GM21367 (cell line): ENCODE data around the gene PTH1R.

Experiments
- ATAC-seq: cut with Tn5 transposase; IDR thresholded peaks from one replicate; pipeline ENCODE4 v1.9.1; 2021; ENCODE audit not compliant: unreplicated experiment

PTH1R gene

DNA sequence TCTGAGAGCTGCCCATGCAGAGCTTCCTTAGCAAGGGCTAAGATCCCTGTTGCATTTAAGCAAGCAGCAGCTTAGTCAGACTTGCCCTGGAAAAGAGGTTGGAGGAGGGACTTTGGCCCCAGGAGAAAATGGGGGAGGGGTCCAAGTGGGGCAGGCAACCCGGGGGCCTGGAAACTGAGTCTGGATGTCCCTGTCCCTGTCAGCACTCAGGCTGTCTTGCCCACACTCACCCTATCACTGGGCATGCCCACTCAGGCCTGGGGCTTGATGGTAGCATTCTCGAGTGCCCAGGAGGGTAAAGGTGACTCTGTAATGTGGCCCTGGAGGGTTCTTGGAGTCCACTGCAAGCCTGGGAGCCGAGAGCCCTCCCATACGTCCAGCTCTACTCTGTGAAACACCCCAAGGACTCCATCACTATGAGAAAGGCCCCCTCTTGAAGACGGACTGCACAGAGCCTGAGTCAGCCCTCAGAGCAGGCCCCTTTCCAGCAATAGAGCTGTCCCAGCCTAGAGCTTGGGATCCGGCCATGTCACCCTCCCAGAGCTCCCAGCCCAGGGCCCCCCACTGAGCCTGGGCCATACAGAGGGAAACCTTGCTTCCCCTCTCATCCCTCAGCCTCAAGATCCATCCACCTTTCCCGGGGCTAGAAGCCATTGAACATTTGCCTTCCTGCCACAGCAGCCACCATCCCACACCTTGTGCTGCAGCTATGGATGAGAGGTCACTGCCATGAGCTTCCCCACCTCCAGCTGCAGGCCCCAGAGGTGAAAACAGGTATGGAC is 27.6 kb upstream of the PTH1R start:
- ATAC-seq = no peak

DNA sequence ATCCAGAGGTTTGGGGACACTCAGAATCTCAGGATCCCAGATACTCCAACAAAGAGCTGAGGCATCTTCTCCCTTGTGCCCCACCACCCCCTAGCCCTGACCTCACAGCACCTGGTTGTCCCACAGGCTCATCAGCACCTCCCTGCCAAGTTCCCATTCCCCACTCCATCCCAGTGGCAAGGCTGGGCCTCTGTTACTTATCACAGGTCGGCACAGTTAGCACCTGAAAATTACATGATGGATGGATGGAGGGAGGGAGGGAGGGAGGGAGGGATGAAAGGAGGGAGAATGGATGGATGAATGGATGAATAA is 27.1 kb upstream of the PTH1R start:
- no peak for ATAC-seq

DNA sequence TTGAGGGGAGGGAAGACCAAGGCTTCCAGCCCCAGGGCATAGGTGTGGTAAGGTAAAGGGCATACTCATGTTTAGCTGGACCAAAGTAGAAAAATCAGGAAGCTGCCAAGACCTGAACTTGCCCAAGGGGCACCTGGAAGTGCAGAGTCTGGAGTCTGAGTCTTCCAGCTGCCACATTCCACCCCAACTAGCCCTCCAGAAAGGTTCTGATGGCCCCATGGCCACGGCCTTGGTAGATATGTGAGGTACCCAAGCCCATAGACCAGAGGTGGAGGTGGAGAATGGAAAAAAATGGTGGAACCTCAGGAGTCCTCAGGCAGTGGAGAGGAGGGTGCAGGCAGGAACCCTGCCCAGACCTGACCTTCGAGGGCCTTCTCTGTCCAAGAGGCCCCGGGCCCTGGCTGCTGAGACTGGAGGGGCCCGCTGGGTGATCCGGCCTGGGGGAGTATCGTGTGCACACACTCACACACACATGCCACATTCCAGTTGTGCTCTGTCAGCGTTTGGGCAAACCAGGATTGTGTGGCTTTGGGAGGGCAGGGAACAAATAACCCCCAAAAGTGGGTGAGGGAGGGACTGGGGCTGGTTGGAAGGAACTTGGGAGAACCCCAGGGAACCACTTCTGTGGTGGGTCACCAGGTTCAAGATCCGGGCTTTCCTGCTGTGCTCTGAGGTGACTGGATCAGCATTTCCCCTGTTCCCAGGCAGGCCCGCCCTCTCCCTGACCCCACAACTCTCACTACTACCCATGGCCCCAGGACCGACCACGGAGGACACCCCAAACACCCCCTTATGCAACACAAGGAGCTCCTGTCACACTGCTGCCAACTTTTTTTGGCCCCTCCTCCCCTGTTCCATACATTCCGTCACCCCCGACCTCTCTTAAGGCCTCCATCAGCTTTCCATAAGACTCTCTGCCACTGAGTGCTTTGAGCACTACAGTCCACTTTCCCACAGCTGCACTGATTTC is 25.9 kb upstream of the PTH1R start:
- ATAC-seq = no peak

DNA sequence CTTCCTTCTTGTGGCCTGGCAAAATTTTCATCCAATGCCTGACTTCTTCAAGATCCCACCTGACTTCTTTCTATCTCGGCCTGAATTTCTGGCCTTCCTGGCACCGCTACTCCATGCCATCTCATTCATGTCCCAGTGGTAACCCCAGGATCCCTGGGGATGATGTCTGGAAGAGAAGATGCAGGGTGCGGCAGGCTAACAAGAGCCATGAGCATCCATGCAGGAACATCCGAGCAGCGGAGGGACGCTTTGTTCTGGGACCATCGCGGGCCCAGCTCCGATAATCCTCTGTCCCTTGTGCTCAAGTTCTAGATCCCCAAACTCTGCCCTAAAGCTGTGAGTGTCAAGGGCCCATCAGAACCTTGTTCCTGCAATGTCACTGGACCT is 25.2 kb upstream of the PTH1R start:
- no peak for ATAC-seq

DNA sequence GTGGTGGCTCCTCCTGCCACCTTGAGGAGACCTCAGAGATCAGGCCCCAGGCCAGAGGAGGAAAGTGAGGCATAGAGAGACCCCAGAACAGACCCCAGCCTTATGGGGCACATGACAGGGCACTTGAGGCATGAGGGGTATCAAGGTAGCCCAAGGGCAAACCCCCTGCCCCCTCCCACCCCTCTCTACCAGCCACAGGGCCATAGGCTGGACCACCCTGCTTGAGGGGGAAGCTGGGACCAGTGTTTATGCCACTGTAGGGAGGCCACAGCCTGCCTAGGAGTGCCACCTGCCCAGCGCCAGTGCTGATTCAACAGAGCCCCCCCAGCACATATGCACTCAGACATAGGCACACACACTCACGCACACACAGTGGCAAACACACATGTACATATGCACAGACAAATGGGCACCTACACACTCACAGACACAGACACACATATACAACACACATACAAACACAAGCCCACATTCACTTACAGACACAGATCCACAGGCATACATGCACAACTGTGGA is 24.6 kb upstream of the PTH1R start:
- ATAC-seq = no peak

DNA sequence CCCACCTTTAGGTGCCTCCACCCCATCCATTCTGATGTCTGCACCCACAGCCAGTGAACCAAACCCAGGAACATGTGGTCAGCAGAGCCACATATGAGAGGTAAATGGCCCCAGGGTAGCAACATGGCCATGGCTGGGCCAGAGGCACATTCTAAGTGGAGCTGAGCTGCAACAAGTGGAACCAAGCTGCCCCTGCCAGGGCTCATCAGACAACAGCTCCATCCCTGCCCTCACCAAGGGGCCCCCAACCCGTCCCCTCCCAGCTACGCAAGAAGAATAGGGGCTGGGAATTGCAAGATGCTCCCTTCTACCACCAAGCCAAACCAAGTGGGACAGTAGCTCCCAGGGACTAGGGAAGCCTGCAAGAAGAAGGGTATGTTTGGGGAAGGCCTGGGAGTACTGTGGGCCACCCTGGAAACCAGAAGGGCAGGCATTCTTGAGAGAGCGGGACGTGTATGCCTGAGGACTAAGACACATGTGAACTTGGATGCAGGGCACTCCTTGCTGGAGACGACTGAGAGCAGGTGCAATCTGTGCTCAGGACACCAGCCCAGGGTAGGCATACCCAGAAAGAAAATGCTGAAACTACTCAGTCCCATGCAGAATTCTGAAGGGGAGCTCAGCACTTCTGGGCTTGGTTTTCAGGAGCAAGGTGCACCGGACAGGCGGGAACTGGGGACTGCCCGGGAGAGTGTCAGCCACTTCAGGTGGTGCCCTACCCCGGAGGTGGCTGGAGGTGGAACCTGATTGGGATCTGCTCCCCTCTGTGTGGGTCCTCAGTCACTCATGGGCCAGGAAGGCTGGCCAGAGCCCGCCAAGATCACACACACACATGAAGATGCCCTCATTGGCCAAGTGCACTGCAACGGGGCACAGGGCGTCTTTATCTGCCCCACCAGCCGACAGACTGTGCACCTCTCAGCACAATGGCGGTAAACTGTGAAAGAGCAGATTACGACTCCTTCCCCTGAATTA is 23.8 kb upstream of the PTH1R start:
- ATAC-seq = no peak

DNA sequence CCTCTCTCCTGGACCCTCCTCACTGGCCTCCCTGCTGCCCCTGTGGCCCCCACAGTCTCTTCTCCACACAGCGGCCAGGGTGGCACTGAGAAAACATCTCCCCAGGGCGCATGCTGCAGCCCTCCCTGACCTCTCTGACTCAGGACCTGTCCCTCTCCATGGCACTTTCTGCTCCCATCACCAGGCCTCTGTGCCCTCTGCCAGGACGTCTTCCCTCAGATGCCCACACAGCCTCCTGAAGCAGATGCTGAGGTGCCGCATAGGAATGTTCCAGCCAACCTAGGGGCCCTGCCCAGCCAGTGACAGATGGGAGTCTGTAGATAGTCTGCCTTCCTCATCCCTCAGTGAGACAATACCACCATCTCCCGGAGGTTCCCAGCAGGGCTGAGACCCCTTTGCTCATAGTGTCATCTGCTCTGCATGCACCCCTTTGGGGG is 22.9 kb upstream of the PTH1R start:
- no peak for ATAC-seq

DNA sequence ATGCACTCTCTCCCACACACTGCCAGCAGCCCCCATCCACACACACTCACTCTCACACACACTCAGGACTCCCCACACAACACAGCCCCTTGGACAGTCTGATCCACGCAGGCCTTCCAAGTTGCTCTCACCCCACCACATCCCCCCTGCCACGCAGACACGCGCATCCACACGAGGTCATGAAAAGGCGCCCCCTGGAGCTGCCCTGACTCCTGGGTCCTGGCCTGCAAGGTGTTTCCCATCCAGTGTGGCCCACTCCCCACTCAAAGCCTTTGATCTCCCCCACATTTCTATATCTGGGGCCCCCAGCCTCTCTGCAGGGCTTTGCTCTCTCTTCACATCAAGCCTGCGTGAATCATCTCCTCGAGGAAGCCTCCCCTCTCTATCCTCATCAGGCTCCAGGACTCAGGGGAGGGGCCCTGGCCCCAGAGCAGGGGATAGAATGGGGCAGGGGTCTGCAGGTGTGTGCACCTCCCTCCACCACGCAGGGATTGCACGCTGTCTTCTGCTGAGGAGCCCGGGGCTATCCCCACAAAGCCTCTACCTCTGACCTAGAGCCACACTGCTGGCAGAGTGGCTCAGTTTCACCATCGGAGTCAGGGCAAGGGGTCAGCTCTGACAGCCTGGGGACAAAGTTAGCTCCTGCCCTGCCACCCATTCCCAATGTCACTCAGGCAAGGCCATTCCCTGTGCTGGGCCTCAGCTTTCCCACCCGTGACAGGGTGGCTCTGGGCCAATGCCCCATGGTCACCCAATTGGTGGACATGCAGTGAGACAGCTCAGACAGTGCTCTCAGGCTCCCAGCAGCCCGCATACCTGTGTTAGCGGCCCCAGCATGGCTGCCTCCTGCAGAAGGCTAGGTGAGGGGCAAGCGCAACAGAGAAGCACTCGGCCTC is 20.7 kb upstream of the PTH1R start:
- ATAC-seq = no peak

DNA sequence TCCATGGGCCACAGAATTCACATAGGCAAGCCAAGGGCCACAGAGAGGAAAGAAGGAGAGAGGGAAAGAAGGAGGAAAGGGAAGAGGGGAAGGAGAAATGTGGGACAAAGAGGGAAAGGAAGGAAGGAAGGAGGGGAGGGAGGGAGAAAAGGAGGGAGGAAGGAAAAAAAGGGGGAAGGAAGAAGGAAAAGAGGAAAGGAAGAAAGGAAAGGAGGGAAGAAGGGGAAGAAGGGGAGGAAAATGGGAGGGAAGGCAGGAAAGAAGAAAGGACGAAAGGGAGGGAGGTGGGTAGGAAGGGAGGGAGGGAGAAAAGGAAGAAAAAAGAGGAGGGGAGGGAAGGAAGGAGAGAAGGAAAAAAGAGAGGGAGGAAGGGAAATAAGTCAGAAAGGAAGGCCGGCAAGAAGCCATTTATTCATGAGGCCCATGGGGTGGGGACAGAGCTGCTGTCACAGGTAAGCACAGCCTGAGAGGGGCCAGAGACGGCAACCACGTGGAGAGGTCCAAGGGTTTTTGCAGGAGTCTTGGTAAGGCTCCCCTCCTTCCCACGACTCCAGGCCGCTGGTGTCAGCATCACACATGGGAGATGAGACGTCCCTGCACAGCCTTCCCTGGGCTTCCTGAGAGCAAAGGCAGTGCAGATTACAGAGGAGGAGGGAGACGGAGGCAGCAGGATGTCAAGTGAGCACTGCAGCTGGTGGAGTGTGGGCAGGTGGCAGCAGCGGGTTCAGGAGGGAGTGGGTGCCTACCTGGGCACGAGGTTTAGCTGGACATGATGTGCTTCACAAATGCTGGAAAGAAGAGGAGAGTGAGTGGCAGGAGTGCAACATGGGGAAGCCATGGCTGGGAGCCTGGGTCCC is 19.8 kb upstream of the PTH1R start:
- ATAC-seq = no peak

DNA sequence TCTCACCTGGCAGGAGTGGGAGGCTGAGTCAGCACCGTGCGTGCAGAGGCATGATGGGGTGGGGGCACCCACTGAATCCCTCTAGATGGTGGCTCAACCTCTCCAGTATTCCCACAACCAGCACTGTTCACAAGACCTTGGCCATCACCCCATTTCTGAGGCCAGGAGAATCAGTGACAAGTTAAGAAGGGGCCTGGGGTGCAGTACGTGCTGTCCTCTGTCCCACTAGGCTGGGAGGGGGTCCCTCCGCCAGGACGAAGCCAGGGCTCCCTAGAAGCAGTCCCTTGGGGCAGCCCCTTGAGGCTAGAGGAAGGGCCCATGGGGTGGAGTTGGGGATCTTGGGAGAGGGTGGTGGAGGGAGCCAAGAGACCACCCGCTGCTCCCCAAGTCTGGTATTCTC is 19.1 kb upstream of the PTH1R start:
- ATAC-seq = no peak

DNA sequence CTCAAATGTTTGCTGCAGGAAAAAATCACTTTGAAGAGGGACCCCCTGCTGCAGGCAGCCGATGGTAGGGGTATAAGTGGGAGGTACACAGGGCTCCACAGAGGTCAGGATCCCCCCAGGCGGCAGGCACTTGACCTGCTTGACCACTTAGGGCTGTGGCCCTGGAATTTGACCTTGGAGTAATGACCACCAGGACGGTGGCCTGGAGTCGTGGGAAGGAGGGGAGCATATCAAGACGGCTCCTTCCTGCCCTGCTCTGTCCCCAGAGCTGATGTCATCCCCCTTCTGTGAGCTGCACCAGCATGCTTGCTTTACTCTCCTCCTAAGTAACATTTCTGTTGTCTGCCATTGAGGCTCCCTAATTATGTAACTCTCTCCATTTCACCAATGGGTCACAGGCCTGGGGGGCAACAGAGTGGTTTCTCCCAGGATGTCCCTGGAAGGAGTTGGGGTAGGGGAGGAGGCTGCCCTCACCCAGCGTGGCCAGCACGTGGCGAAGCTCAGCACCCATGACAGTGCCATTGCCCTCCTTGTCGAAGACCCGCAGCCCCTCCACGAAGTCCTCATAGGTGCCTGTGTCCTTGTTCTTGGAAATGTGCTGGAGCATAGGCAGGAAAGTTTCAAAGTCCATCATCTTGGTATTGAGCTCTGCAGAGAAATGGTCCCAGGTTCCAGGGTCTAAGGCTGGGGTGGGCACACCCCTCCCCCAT is 18.4 kb upstream of the PTH1R start:
- no peak for ATAC-seq

DNA sequence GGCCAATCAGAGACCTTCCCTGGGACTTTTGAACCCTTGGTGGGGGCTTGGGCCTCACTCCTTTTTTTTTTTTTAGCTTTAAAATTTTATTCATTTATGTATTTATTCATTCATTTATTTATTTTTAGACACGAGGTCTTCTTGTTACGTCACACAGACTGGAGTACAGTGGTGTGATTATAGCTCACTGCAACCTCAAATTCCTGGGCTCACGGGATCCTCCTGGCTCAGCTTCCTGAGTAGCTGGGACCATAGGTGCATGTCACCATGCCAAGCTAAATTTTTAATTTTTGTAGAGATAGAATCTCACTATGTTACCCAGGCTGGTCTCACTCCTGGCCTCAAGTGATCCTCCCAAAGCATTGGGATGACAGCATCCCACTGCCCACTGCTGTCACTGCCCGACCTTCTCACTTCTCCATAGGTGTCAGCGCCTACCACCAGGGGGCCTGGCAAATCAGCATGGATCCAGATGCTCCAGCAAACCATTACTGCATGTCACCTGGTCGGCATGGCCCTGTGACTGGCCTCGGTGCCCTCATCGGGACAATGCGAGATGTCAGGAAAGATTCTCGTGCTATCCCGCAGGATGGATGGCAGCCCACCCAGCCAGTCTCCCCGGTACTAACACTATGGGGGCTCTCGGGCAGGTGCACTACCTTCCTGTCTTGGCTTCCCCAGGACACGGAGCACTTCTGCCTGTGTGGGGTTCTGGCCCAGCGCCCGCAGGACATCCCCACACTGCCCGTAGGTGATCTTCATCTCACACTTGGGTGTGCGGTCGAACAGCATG is 17.3 kb upstream of the PTH1R start:
- no peak for ATAC-seq

DNA sequence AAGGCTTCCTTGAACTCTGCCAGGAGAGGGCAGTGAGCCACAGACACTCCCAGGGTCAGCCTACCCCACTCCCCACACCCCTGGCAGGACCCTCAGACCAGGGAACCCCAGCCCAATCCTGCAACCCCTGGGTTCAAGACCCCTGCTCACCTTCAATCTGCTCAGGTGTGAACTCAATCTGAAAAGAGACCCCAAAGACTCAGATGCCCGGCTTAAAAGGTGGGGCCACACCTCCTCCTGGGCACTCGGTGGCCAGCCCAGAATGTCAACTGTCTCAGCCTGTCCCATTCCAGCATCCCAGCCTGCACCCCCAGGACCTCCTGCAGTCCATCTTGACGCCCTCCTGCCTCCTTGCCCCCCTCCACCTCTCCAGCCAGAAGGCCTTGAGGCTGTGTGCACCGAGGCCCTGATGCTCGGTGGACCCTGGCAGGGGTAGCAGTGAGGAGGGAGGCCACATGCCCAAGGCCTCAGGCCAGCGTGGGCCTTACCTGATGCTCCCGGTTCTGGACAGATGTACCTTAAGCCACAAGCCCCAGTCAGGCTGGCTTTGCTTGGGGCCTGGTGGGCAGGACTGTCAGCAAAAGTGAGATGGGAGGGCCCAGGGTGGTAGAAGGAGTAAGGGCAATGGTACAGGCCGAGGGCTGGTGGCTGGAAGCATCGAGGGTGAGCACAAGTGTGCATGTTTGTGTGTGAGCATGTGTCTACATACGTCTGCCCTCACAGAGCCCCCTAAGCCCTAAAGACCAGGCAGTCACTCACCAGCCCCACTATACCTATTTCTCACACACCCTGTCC is 16.5 kb upstream of the PTH1R start:
- ATAC-seq = no peak

DNA sequence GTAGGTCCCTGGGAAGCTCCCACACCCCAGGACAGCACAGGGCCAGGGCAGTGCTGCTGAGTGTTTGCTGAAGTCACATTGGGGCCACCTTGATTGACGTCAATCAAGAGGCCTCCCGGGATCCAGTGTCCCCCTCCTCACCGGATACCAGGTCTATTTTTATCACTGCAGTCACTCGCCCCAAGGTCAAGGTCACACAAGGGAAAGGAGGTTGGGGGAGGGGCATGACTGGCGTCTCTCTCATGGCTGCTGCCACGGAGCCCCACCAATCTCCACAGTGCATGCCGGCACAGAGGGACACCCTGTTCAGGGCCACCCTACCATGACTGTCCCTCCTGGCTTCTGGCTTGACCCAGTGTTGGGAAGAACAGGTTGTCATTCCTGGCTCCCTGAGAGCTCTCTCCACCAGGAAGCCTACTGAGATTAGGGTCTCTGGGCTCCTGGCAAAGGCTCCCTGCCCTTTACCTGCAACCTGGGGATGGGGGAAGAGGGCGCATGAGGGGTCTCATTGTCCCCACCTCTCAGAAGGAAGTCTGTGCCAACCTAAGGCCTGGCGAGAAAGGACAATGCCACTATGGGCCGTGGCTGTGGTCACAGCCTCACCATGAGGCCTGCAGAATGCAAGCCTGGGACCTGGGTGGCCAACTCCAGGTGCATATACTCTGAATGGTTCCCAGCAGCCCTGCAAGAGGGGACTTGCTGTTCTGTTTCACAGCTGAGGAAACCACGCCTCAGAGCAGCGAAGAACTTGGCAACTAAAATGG is 15.7 kb upstream of the PTH1R start:
- ATAC-seq = no peak

DNA sequence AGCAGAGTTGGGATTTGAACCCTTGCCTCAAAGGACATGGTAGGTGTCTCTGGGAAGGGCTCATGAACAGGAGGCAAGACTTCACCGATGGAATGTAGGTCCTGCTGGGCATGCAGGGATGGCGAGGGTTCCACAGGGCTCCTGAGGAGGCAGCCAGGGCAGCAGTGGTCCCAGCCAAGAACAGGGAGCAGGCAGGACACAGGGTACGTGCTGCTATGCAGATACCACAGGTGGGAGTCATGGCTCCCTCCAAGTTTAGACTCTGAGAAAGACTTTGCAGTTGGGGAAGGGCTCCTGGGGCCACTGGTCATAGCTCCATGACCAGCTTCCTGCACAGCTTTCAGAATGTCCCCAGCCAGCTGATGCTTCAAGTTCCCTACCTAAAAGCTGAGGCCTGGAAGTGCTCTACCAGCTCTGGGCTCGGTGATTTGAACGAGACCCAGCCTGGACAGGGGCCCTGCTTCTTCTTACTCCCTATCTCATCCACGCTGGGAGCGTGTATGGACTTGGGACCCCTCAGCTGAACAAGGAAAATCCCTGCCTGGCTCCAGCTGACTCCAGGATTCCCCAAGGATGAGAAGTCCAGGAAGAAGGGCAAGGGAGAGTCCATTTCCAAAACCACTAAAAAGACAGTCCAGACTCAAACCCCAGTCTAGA is 15.0 kb upstream of the PTH1R start:
- ATAC-seq = no peak
